Stimulated activated CD8-positive, alpha-beta memory T cell treated with anti-CD3 and anti-CD28 coated beads, Interleukin-15, amount 100 ng/mL, for 24 hours (primary cell): Measurements from ENCODE around the gene PEAK1.
"Not testable (repeated sequence)": the region's sequence is repeated elsewhere in the genome, so short reads cannot be mapped to it uniquely, and the experiment has no call there.

ENCODE experiments used
- DNase-seq: peaks from one replicate; pipeline ENCODE4 v3.0.0-alpha.2; 2020; ENCODE audit warnings: low read depth

The PEAK1 gene

DNA sequence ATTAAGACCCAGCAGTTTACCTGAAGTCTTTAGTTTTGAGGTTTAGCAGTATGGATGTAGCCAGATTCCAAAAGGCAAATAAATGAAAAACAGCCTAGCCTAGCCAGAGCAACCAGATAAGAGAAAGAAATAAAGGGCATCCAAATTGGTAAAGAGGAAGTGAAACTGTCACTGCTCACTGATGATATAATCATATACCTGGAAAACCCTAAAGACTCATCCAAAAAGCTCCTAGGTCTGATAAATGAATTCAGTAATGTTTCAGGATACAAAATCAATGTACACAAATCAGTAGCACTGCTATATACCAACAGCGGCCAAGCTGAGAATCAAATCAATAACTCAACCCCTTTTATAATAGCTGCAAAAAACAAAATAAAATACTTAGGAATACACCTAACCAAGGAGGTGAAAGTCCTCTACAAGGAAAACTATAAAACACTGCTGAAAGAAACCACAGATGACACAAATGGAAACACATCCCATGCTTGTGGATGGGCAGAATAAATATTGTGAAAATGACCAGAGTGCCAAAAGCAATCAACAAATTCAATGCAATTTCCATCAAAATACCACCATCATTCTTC is 13.6 kb downstream of the PEAK1 start:
- not testable (repeated sequence) for DNase-seq

DNA sequence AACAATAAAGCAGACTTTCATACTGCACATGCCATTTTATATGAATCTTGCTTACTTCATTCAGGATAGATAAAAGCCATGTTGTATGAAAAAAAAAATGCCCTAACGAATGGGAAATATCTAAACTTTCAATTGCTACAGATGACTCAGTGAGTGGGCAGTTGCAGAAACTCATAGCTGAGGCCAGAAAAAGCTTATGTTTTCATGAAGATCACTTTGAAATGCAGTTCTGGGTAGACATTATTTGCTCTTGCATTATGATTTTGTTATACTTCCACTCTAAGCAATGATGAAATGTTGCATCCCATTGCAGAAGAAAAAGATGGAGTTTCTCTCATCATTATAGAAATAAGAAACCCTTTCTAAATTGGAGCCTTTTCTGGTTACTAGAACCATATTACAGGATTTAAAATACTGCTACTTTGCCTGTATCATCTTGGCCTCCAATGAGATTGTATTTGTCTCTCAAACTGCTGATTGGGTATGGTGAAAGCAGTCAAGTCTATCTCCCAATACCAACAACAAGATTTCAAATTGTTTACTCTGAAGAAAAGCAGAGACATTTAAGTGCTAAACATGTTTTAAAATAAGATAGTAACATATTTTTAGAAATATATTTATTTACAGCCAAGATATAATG is 17.0 kb downstream of the PEAK1 start:
- no peak for DNase-seq

DNA sequence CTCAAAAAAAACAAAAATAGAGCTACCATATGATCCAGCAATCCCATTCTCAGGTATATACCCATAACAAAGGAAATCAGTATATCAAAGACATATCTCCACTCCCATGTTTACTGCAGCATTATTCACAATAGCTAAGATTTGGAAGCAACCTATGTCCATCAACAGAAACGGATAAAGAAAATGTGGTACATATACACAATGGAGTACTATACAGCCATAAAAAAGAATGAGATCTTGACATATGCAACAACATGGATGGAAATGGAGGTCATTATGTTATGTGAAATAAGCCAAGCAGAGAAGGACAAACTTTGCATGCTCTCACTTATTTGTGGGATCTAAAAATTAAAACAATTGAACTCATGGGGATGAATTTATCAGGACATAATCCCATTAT is 19.6 kb downstream of the PEAK1 start:
- DNase-seq = no peak

DNA sequence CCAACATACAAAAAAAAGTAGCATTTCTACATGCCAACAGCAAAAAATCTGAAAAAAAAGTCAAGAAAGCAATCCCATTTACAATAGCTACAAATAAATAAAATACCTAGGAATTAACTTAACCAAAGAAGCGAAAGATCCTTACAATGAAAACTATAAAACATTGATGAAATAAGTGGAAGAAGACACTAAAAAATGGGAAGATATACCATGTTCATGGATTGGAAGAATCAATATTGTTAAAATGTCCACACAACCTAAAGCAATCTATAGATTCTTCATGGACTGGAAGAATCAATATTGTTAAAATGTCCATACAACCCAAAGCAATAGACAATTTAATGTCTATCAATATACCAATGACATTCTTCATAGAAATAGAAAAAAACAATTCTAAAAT is 21.0 kb downstream of the PEAK1 start:
- no peak for DNase-seq

DNA sequence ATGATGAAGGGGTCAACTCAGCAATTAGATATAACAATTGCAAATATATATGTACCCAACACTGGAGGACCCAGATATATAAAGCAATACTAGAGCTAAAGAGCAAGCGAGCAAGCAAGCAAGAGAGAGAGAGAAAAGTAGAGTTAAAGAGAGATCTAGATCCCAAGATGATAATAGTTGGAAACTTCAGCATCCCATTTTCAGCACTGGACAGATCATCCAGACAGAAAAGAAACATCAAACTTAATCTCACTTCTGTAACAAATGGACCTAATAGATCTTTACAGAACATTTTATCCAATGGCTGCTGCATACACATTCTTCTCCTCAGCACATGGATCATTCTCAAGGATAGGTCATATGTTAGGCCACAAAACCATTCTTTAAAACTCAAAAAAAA is 23.2 kb downstream of the PEAK1 start:
- DNase-seq = no peak

DNA sequence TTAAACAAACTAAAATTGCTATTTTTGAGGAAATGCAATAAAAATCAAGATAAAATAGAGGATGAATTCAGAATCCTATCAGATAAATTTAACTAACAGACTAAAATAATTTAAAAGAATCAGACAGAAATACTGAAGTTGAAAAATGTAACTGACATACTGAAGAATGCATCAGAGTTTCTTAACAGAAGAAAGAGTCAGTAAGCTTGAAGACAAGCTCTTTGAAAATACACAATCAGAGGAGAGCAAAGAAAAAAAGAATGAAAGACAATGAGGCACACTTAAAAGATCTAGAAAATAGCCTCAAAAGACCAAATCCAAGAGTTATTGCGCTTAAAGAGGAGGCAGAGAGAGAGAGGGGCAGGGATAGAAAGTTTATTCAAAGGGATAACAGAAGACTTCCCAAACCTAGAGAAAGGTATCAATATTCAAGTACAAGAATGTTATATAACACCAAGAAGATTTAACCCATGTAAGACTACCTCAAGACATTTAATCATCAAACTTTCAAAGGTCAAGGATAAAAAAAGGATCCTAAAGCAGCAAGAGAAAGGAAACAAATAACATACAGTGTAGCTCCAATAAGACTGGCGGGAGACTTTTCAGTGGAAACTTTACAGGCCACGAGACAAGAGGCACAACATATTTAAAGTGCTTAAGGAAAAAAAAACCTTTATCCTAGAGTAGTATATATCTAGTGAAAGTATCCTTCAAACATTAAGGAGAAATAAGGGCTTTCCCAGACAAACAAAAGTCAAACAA is 24.7 kb downstream of the PEAK1 start:
- DNase-seq = no peak

DNA sequence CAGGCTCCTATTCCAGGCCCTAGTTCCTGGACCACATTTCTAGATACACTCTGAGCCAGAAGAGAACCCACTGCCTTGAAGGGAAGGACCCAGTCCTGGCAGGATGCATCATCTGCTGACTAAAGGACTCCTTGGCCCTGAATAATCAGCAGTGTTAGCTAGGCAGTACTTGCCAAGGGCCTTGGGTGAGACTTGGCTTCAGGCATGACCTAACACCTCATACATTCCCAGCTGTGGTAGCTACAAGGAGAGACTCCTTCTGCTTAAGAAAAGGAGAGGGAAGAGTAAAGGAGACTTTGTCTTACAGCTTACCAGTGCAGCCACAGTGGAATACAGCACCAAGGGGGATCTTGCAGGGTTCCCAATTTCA is 26.4 kb downstream of the PEAK1 start:
- DNase-seq = no peak

DNA sequence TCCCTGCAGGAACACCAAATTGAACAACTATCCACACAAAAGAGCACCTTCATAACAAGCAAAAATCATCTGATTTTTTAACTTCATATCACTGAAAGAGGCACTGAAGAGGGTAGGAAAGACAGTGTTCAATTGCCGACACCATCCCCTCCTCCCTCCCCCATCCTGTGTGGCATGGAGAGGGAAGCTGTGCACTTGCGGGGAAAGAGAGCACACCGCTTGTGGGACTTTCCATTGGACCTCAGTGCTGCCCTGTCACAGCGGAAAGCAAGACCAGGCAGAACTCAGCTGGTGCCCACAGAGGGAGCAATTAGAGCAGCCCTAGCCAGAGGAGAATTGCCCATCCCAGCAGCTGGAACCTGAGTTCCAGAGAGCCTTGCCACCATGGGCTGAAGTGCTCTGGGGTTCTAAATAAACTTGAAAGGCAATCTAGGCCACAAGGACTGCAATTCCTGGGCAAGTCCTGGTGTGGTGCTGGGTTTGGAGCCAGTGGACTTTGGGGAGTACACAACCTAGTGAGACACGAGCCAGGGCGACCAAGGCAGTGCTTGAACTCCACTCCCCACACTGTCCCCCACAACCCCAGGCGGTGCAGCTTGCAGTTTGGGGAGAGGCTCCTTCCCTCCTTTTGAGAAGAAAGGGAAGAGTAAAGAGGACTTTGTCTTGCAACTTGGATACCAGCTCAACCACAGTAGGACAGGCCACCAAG is 27.0 kb downstream of the PEAK1 start:
- DNase-seq = no peak

DNA sequence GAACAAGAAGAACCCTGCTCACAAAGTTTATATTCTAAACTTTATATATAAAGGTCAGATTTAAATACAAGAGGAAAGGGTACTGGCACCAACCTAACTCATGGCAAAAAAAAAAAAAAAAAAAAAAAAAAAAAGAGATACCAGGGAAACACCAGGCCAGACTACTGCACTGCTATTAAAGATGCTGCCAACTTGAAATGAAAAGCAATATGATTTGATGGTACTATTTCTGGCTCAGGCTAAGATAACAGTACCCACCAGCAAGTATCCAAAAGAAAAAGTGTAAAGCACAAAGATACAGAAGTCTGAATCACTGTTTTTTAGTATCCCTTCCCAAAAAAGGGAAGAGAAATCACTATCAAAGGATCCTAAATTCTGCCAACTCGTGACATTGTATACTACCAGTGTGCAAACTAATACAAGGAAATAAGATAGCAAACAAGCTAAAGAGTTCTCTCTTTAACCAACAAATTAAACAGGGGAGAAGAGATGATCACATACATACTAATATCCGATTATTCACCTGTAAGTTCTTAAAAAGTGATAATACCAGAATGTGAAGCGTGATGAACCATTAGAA is 28.4 kb downstream of the PEAK1 start:
- no peak for DNase-seq

DNA sequence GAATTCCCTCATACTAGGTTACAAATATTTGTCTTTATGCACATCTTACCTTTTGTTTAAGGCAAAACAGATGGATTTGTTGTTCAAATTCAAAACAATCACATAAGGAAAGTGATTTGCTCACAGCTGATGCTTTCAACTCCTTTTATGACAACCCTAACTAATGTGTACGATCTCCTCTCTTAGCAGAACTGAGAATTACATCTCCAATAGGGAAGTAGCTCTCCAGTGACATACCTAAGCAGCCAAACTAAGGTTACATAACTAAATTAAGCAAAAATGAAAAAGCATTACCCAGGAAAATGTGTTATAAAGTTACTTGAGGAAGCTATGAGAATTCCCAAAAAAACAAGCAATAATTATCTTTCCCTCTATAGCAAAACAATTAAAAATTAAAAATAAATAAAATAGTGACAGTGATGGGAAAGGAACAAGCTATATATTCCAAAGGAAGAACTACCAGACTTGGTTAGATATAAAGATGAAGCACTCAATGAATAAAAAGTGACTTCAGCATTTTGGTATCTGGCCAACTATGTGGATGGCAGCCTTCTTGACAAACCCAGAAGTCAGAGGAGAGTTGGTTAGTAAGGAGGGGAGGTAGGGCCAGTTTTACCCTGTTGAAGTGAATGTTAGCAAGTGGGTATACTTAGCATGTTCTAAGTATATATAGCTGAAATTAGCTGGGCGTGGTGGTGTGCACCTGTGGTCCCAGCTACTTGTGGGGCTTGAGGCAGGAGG is 32.4 kb downstream of the PEAK1 start:
- no peak for DNase-seq

DNA sequence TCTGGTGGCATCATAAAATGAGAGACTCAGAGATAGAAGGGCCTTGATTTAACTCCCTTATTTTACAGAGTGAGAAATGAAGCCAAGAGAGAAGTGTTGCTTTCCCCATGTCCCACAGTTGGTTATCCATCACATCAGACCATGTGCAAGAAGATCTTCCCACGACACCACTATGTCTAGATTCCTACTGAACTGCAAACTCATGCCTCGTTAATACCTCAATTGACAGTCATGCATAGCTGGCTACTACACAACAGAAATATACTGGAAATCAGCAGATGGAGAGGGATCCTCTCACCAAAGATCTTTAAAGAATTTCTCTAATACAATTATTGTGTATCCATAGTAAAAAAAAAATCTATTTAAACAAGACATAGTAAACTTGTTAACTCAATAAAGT is 33.3 kb downstream of the PEAK1 start:
- DNase-seq = no peak

DNA sequence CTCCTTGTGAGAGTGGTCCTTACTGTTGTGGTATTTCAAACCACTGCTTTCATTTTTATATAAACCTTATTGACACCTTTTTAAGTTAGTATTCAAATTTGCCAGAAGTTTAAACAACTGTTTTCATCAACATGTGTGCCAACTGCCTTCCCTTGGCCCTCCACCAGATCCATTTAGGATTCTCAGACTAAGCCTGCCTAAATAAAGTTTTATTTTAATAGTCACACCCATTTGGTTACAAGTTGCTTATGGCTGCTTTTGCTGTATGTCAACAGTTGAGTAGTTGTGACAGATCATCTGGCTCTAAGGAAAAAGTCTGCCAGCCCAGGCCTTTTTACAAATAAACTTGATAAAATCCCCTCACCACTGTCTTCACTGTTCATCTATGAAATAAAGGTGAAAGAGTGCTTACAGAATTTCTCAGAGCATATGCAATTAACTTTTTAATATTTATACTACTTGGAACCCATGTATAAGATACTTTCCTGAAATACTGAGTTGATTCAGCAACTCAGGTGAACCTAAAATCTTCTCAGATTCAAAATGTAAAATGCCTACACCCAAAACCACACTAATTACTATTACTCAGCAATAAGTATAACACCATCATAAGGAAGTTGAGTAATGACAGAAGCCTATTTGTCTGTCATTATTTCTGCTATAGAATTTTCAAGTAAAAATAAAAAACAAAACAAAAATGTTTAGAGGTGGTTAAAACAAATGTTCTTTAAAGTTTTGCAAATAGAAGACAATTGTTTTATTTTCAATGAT is 35.1 kb downstream of the PEAK1 start:
- no peak for DNase-seq

DNA sequence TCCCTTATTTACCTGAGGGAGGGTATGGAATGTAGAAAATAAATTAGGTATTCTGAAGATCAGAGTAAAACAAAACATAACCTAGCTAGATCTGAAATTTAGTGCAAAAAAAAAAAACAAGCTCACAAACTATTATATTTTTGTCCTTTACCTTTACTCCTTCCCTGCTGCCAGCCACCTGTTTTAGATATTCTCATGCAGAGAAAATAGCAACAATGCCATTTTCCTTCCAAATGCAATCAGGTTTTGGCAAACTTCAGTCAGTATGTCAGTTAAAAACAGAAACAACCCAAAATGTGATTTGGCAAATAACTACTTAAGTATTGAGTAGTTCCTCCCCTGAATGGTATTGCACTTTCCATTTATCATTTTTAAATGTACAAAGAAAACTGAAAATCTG is 35.8 kb downstream of the PEAK1 start:
- no peak for DNase-seq

DNA sequence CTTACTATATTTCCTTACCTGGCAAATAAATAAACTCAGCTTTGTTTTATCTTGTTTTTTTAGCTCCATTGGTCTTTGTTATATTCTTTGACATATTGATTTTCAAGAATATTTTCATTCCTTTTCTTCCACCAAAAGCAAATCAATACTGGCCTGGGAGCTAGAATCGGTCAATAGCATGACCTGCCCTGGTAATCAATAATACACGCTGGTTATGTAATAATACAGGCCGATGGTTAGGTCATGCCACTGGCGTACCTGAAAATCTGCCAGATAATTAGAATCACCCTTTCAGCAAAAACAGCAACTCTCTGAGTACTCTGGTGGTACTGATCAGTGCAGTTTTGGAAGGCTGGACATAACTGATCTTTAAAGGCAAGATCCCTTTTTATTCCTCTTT is 39.9 kb downstream of the PEAK1 start:
- no peak for DNase-seq

DNA sequence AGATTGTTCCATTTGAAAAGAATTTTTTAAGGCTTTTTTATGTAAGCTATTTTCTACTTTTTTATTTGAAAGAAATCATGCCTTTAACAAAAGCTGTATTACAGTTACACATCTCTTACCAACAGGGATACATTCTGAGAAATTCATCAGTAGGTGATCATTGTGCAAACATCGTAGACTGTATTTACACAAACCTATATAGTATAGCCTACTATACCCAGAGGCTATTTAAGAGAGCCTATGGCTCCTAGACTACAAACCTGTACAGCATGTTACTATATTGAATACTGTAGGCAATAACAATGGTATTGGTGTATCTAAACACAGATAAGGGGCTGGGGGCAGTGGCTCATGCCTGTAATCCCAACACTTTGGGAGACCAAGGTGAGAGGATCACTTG is 43.1 kb downstream of the PEAK1 start:
- DNase-seq = no peak

DNA sequence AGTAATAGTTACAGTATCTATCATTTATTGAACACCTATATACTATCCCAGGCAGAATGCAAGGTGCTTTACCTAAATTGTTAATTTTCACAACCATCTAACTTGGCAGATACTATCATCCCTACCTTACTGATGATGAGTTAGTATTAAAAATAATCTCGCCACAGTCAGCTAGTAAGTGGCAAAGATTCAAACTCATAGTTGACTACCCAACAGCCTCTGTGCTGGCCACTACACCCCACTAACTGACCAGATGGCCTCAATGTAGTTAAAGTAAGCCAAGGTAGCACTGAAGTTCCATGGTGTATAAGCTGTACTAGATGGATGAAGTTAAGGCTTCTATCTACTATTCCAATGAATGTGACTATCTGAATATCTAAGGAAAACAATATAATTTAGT is 44.8 kb downstream of the PEAK1 start:
- no peak for DNase-seq

DNA sequence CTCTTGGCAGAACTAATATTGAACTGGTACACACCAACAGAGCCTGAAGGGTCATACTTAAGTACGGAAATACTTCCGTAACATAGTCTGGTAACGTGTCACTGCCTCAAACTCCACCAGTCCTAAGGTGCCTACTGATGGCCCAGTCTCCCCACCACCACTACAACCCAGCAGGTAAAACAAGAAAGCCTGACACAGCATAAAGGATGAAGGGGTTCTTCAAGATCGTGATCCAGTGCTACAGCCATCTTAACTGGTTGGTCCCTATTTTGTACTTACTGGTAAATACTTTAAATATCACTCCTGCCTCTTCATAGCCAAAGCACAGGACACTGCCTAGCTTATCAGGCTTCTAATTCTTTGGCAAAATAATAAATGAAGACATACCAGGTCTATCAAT is 46.5 kb downstream of the PEAK1 start:
- DNase-seq = no peak

DNA sequence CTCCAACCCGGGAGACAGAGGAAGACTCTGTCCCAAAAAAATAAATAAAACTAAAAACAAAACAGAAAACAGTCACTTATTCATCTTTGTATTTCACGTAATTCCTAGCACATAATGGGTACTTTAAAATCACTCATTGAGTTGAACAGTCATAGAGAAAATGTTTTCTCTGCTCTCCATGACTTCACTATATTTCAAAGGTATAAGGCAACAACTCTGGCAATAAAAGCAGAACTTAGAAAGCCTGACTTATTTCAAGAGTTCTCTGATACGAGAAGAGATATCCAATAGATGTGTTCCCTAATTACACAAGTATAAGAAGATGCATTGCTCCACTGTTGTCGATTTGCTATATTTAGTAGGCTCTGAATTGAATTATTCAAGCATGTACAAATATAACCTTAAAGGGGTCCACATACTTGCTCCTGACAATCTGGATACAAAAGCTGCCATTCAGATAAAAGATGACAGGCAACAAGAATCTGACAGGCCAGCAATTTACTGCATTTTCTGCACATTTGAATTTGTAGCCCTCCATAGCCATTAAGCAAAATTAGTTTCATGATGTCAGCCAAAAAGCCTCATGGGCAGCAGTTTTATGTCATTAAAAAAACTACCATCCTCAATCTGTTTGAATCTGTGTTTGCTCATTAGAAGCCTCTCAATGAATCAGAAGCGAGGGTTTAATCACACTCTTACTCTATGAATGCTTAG is 47.9 kb downstream of the PEAK1 start:
- no peak for DNase-seq

DNA sequence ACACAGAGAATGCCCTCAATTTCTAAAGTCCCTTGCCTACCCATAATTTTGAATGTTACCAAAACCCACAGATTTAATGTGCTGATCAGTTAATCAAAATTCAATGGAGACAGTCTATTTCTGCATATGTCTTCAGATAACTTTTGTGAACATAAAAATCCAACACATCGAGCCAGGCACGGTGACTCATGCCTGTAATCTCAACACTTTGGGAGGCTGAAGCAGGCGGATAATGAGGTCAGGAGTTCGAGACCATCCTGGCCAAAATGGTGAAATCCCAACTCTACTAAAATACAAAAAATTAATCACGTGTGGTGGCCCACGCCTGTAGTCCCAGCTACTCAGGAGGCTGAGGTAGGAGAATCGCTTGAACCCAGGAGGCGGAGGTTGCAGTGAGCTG is 49.3 kb downstream of the PEAK1 start:
- no peak for DNase-seq

DNA sequence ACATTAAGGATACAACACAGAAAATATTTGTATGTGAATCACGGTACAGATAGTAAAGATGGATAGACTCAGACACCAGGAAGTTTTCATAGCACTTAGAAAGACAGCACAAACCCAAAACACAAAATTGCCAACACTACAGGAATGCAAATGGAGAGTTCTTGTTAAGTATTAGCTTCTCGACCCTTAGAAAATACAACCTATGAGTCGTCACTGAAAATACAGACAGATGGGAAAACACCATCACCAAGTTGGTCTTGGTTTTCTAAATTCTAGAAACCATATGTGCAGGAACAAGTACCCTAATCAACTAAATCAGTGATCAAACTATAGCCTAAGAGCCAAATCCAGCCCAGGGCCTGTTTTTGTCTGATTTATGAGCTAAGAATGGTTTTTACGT is 50.7 kb downstream of the PEAK1 start:
- no peak for DNase-seq

DNA sequence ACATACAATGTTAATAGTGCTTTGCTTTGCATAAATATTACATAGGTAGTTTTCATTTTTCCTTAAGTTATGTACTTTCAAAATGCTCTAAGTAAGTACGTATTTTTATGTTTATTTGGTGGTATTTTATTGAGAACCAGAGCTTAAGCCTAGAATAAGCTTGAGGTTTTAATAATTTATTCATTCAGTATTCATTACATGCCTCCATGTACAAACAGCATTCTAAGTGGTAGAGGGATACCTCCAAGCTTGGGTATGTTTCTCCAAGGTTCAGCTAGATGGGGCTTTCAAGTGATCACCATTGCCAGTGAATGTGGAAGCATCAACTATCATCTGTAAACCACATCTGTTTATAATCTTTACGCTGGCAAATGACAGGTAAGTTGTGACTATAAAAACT is 52.3 kb downstream of the PEAK1 start:
- DNase-seq = no peak
